Measurements from ENCODE around the gene CLEC4G.

DNA sequence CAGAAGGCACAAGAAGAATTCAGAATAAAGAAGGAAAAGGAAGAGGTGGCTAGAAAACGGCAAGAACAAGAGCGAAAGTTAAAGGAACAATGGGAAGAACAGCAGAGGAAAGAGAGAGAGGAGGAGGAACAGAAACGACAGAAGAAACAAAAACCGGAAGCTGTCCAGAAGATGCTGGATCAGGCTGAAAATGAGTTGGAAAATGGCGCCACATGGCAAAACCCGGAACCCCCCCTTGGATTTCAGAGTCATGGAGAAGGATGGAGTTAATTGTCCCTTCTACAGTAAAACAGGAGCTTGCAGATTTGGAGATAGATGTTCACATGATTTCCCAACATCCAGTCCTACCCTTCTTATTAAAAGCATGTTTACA is 8.8 kb upstream of the CLEC4G start:
- TF ChIP-seq, protein P1, sequence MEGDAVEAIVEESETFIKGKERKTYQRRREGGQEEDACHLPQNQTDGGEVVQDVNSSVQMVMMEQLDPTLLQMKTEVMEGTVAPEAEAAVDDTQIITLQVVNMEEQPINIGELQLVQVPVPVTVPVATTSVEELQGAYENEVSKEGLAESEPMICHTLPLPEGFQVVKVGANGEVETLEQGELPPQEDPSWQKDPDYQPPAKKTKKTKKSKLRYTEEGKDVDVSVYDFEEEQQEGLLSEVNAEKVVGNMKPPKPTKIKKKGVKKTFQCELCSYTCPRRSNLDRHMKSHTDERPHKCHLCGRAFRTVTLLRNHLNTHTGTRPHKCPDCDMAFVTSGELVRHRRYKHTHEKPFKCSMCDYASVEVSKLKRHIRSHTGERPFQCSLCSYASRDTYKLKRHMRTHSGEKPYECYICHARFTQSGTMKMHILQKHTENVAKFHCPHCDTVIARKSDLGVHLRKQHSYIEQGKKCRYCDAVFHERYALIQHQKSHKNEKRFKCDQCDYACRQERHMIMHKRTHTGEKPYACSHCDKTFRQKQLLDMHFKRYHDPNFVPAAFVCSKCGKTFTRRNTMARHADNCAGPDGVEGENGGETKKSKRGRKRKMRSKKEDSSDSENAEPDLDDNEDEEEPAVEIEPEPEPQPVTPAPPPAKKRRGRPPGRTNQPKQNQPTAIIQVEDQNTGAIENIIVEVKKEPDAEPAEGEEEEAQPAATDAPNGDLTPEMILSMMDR (IDR thresholded peaks at IDR 0.05; ENCODE audit: insufficient read depth, low read length, poor library complexity, severe bottlenecking), result no peak
- TF ChIP-seq EZH2phosphoT487 (conservative IDR thresholded peaks at IDR 0.05; ENCODE audit: low read length), result no peak

All from SU-DHL-6 (cell line).